H1 (cell line): ENCODE measurements around the gene CARD14.

Experiments used
- CEBPB ChIP-seq: IDR thresholded peaks from 2 replicates; pipeline ENCODE4 v1.6.1; 2012; ENCODE audit warnings: low read depth, low read length
- CHD2 ChIP-seq: IDR thresholded peaks from 2 replicates; pipeline ENCODE4 v1.6.1; 2012; ENCODE audit warnings: low read length, improper control_type of control experiment
- EP300 ChIP-seq, 2 experiments: IDR thresholded peaks; 1 replicate in 1 of 2; 2 replicates in 1 of 2; pipeline ENCODE4 v1.6.1; 2011 to 2012; ENCODE audit warnings: low read depth in 2 of 2, low read length in 2 of 2, mild to moderate bottlenecking in 2 of 2, borderline replicate concordance in 1 of 2, inconsistent platforms in 1 of 2, moderate library complexity in 1 of 2
- POLR2A ChIP-seq, 2 experiments: IDR thresholded peaks; 1 replicate in 1 of 2; 2 replicates in 1 of 2; pipeline ENCODE4 v1.6.1; 2011; ENCODE audit warnings: low read depth in 2 of 2, low read length in 2 of 2, mild to moderate bottlenecking in 2 of 2; ENCODE audit errors: control extremely low read depth in 1 of 2
- POLR2AphosphoS5 ChIP-seq: IDR thresholded peaks from 2 replicates; pipeline ENCODE4 v1.6.1; 2011; ENCODE audit warnings: low read depth, low read length
- POU5F1 ChIP-seq: IDR thresholded peaks from 2 replicates; pipeline ENCODE4 v1.6.1; 2011; ENCODE audit warnings: low read depth, mild to moderate bottlenecking, low read length, moderate library complexity
- RAD21 ChIP-seq, 2 experiments: IDR thresholded peaks in 1 of 2; conservative IDR thresholded peaks in 1 of 2; 2 replicates each; pipeline ENCODE4 v1.6.1; 2011; ENCODE audit warnings: low read depth in 2 of 2, low read length in 2 of 2, improper control_type of control experiment in 1 of 2, inconsistent platforms in 1 of 2, mild to moderate bottlenecking in 1 of 2, moderate library complexity in 1 of 2
- RXRA ChIP-seq: IDR thresholded peaks from 2 replicates; pipeline ENCODE4 v1.6.1; 2011; ENCODE audit warnings: low read depth, mild to moderate bottlenecking, low read length, moderate library complexity; ENCODE audit not compliant: insufficient read depth
- TCF12 ChIP-seq: IDR thresholded peaks from 2 replicates; pipeline ENCODE4 v1.6.1; 2011; ENCODE audit warnings: low read depth, mild to moderate bottlenecking, low read length
- ZNF274 ChIP-seq: IDR thresholded peaks from 2 replicates; pipeline ENCODE4 v1.7.0; 2012; ENCODE audit warnings: low read length, borderline replicate concordance; ENCODE audit errors: extremely low read depth
- TF ChIP-seq, protein P1 (sequence below), 3 experiments: IDR thresholded peaks; 1 replicate in 2 of 3; 2 replicates in 1 of 3; pipeline versions ENCODE4 v1.5.1 to v1.6.1; 2011; ENCODE audit warnings: low read length in 3 of 3, mild to moderate bottlenecking in 3 of 3, inconsistent platforms in 2 of 3, low read depth in 1 of 3, moderate library complexity in 1 of 3; ENCODE audit not compliant: insufficient read depth in 1 of 3; ENCODE audit errors: control extremely low read depth in 1 of 3

- TF ChIP-seq, protein P1, sequence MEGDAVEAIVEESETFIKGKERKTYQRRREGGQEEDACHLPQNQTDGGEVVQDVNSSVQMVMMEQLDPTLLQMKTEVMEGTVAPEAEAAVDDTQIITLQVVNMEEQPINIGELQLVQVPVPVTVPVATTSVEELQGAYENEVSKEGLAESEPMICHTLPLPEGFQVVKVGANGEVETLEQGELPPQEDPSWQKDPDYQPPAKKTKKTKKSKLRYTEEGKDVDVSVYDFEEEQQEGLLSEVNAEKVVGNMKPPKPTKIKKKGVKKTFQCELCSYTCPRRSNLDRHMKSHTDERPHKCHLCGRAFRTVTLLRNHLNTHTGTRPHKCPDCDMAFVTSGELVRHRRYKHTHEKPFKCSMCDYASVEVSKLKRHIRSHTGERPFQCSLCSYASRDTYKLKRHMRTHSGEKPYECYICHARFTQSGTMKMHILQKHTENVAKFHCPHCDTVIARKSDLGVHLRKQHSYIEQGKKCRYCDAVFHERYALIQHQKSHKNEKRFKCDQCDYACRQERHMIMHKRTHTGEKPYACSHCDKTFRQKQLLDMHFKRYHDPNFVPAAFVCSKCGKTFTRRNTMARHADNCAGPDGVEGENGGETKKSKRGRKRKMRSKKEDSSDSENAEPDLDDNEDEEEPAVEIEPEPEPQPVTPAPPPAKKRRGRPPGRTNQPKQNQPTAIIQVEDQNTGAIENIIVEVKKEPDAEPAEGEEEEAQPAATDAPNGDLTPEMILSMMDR (IDR thresholded peaks at IDR 0.05; ENCODE audit: control extremely low read depth in 1 of 3, insufficient read depth in 1 of 3, low read depth in 1 of 3, low read length in 3 of 3), result no peak
- TF ChIP-seq EP300 (IDR thresholded peaks at IDR 0.05; ENCODE audit: borderline replicate concordance in 1 of 2, low read depth in 2 of 2, low read length in 2 of 2) (no peak), POU5F1 (no peak), POLR2AphosphoS5 (no peak), POLR2A (IDR thresholded peaks at IDR 0.05; ENCODE audit: control extremely low read depth in 1 of 2, low read depth in 2 of 2, low read length in 2 of 2) (no peak), RXRA (no peak), TCF12 (no peak), RAD21 (IDR thresholded peaks at IDR 0.05 in 1 of 2, conservative IDR thresholded peaks at IDR 0.05 in 1 of 2; ENCODE audit: low read depth in 2 of 2, low read length in 2 of 2) (no peak), CHD2 (no peak), CEBPB (no peak), ZNF274 (no peak)
These were observed 26.8 kb downstream of the CARD14 start for GRCh38 chr17:80196652-80197051.
